ENCODE results near the gene DAPK1.

- no peak for TF ChIP-seq CTCF (IDR thresholded peaks at IDR 0.05)
- TF ChIP-seq POLR2A (IDR thresholded peaks at IDR 0.05) = no peak
Observed at GRCh38 chr9:87749335-87750035, 251.8 kb downstream of the DAPK1 start.

All from adrenal gland (tissue), 5 donors.